Stomach (tissue), 4 donors: ENCODE results near the gene SNX30.

Experiments
- POLR2A ChIP-seq, 4 donors: fragments of 450-650 bp; IDR thresholded peaks; one replicate each; pipeline ENCODE4 v1.6.1; 2016; ENCODE audit warnings: antibody characterized with exemption in 4 of 4, control low read depth in 2 of 4, mild to moderate bottlenecking in 1 of 4, moderate library complexity in 1 of 4
- POLR2AphosphoS5 ChIP-seq, 3 donors: sonication (generic); formaldehyde crosslinking; IDR thresholded peaks; one replicate each; pipeline ENCODE4 v1.6.1; 2016; ENCODE audit warnings: antibody characterized with exemption in 3 of 3
- TF ChIP-seq, protein P1 (sequence below), 7 experiments: fragments of 450-650 bp in 4 of 7; fragments of 200-600 bp in 3 of 7; sonication (generic) in 3 of 7; IDR thresholded peaks; one replicate each; pipeline ENCODE4 v1.5.1; 2016 to 2019; ENCODE audit warnings: antibody characterized with exemption in 7 of 7, control low read depth in 2 of 7, mild to moderate bottlenecking in 1 of 7

DNA sequence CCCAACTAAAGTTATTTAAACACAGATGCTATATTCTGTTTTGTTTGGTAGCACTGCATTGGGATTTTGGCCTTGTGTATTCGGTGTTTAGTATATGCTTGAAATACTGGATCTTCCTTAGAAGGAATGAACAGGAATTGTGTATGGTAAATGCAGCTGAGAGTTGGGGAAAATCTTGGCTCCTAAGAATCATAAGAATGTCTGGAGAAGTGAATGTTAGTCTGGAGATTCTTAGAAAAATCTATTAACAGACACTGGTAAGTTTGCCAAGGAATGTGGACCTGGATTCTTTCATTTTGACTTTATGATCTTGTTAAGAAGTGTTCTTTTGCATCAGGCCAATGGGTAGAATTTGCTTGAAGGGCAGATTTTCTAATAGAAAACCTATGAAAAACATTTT, 38.9 kb downstream of the SNX30 start:
- TF ChIP-seq, protein P1, sequence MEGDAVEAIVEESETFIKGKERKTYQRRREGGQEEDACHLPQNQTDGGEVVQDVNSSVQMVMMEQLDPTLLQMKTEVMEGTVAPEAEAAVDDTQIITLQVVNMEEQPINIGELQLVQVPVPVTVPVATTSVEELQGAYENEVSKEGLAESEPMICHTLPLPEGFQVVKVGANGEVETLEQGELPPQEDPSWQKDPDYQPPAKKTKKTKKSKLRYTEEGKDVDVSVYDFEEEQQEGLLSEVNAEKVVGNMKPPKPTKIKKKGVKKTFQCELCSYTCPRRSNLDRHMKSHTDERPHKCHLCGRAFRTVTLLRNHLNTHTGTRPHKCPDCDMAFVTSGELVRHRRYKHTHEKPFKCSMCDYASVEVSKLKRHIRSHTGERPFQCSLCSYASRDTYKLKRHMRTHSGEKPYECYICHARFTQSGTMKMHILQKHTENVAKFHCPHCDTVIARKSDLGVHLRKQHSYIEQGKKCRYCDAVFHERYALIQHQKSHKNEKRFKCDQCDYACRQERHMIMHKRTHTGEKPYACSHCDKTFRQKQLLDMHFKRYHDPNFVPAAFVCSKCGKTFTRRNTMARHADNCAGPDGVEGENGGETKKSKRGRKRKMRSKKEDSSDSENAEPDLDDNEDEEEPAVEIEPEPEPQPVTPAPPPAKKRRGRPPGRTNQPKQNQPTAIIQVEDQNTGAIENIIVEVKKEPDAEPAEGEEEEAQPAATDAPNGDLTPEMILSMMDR (IDR thresholded peaks at IDR 0.05) = no peak
- TF ChIP-seq POLR2A (IDR thresholded peaks at IDR 0.05) = no peak
- TF ChIP-seq POLR2AphosphoS5 (IDR thresholded peaks at IDR 0.05) = no peak
